Hematopoietic multipotent progenitor cell treated with erythropoietin and hydrocortisone succinate and interleukin-3 and kit ligand, for 17 days (in vitro differentiated cells): ENCODE measurements around the gene SLC9A2.

Experiments
- DNase-seq: peaks from one replicate; pipeline ENCODE4 v3.0.0-alpha.2; 2015; ENCODE audit warnings: low spot score

Gene SLC9A2

DNA sequence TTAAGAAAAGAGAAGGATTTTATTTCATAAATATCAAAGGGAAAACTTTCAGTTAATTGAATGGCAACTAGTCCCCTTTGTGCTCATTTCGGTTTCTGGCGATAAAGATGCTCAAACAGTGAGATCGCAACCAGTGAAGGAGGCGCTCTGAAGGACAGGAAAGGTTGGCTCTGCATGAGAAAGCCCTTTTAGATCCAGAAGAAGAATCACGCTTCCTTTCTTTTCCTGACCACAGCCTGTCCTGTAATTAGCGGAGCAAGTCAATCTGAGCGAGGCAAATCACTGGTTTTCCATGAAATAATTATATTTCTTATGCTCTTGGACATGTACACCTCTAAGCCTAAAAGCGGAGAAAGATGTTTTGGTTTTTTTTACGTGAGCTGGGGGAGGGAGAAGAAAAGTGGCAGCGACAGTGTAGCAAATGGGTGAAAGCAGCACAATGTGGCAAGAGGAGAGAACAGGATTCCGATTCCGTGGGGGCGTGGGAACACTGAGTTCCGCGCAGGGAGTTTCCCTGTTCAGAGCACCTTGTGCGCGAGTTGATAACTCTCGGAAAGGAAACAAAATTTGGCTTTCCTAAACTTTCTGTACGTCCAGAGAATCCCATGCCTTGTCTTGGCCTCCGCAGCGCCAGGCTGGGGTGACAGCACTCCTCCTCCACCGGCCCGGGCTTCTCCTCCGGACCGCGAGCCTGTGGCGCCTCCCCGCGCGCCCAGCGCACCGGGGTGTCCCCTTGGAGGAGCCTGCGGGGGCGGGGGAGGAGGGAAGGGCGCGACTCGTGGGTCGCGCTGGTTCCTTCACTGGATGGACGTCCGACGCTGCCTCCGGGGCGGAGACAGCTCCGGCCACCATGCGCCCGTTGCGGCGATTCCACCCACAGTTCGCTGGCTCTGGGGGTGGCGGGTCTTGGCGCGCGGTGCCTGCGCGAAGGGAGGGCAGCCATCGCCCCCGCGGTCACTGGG is 620 bp upstream of the SLC9A2 start:
- no peak for DNase-seq

DNA sequence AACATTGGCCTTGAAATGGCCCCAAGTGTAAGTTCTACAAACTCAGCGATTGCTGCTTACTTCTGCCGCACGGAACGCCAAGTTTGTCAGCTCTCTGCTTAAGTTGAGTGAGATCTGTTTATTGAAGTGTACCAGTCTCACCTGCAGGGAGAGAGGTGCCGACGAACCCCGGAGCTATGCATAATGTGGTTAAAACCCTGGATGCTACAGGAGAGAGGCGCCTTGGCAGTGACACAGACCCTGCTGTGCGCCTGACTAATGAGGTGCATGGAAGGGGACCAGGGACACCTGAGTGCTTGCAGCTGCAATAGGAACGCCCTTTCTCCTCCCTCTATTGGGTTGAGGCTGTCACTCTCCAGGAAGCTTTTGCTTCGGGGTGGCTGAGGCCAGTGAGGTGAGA is 979 bp downstream of the SLC9A2 start:
- DNase-seq, result no peak

DNA sequence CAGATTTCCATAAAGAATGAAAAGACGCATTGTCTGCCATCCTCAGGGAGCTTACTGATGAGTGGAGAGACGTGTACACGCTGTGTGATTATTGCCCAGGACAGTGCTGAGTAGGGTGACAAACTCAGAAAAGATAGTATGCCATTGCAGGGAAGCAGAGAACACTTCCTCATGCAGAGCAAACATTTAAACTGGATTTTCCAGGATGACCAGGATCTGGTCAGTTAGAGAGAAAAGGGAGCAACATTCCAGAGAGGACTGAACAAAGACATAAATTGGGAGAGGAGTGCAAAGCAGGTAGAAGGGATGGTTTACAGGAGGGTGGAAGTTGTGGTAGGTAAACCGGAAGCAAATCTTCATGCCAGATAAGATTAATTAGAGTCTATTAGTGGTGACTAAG is 2.3 kb downstream of the SLC9A2 start:
- no peak for DNase-seq

DNA sequence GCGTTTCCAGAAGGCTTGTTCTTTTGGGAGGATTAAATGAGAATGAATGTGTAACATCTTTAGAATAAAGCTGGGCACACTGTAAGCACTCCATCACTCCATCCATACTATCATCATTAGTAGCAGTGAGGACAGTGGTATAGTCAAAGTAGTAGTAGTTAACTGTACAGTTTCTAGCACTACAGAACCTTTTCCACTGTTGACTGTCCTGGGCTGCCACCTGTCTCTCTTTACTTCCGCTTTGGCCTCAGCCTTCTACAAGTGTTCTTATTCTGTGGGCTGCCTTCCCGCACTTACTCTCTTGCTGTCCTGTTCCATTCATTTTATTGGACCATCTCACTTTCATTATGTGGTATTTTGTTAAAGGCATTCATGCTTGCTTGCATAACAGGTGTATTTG is 3.3 kb downstream of the SLC9A2 start:
- DNase-seq, result no peak

DNA sequence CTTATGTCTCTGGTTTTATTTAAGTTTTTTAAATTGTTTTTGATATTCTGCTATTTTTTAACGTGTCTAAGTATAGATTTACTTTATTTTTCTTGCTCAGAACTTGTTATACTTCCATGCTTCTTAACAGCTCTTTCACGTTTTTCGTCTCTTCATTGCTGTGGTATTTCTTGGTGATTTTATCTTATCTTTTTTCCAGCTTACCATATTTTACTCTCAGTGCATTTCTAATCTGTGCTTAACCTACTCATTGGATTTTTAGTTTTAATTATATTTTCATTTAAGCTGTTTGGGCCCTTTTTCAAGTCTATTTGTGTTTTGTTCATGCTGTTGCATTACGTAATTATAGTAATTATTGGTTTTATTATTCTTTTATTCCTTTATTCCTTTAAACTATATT is 11.1 kb downstream of the SLC9A2 start:
- no peak for DNase-seq

DNA sequence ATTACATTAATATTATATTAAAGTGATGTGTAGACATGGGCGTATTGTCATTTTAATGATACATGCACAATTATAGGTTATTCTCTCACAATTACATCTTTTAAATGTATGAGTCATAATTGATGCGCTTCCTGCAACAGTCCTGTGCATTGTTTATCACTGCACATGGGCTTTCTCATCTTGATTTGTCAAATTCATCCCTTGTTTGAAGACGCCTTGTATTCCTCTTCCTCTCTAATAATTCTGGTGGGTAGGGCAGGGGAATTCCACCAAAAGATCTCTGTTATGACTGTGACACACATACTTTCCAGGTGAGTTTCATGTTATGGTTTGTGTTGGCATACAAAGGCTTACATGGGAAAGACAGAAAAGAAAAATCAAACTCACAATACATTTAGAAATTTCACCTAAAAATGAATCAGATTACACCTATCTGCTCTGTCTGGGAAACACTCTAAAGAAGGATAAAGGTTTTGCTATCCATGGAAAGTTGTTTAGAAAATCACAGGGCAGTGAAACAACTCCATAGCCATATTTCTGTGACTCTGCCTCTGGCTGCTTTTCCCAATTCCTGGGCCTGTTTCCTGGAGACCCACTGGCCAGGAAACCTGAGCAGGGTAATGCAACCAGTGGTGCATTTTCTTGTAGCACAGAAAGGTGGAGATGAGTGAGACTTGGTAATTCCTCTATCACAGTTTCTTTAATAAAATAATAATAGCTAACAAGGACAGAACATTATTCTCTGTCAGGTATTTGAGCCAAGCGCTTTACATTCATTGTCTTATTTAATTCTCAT is 13.2 kb downstream of the SLC9A2 start:
- DNase-seq, result no peak

DNA sequence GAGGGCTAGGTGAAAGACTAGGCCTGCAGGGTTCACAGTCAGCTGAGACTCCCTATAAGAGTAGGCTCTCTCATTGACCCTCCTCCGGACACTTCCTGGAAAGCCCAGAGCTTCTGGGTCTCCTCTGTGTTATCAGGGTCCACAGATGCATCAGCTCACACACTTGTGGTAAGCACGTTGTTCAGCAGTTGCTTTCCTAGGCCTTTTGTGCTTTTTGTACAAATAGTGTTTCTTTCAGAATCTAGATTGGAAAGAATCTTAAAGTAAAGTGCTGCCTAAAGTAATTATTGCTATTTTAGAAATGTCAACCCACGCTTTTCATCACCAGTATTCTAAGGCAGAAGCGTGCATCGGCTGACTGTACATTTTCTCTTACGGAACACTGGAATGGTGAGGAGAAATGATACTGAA is 15.5 kb downstream of the SLC9A2 start:
- DNase-seq, result no peak

DNA sequence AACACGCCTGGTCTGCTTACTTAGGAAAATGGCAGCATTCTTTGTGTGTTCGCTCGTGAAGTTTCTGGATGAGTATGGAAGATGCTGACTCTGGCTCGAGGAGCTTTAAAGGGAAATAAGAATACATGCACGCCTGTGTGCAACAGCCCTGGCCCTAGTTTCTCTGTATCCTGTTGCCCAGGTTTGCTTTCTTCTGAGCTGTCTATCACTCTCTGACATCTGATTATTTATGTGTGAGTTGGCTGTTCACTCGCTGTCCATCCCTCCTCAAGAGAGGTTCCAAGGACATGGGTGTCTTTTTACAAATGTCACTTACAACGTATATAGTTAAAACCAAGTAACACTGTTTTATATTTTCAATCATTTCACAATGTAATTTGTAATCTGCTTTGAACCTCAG is 16.0 kb downstream of the SLC9A2 start:
- DNase-seq, result no peak

DNA sequence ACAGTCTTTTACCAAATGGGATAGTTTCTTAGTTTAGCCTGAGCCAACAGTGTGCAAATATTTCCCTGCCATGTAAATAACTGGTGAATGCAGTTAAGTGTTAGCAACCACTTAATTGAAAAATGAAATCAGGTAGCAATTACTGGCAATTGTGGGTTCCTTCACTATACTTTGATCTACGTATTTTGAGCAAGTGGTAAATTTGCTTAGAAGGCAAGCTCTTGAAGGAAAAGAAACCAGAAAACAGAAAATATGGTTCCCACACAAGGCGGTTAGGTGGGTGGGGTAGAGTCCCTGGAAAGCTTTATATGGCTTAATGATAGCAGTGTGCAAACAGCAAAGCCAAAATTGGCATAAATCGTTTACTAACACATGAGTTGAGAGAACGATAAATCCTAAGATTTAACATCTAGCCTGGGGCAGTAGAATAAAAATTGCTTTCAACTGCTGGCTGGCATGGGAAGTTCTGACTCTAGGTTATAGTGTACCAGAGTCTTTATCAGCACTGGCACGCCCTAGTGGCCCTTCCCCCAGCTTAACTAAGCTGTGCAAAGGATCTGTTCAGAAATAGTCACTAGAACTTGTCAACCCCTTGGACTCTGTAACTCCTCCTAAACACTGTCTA is 17.0 kb downstream of the SLC9A2 start:
- no peak for DNase-seq

DNA sequence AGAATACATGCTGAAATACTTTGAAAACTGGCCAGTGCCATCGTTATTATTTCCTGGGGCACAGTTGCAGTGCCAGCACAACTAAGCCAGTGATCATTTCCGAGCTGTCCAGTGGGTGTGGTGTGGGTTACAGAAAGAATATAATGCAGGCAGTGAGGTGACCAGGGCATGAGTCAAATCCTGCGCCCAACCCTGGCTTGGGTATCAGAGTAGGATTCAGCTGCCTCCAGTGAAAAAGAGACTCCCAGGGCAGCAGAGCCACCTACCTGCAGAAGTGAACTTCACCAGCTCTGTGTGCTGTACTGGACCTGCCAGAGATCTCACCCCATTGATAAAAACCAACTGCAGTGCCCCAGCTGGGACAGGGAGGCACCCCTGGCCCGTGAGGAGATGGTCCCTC is 18.0 kb downstream of the SLC9A2 start:
- no peak for DNase-seq

DNA sequence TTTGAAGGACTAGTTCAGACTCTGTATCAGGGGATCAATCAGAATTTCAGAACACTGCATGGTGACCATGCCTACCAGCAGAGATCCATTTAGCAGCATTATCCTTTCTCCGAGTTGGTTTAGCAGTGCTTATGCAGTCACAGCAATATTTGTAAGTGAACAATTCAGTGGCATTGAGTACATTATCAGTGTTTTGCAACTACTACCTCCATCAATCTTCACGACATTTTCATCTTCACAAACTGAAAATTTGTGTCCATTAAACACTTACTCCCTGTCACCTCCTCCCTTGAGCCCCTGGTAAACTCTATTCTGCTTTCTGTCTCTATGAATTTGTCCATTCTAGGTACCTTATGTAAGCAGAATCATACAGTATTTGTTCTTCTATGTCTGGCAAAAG is 20.1 kb downstream of the SLC9A2 start:
- no peak for DNase-seq

DNA sequence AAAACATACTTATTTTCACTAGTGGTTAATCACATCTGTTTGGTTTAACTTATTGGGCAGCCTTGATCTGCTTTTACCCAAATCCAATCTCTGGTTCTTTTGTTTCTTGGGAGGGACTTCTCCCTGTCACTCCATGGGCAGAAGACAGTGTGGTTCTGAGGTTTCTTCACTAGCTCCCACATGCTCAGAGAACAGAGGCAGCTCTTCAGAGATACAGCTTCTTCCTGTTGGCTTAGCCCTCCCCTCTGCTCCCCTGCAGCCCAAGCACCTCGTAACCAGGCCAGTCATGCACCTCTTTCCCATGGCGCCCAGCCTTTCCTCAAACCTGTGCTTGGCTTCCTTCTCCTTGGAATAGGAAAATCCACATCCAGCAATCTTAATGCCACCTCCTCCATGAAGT is 32.8 kb downstream of the SLC9A2 start:
- DNase-seq, result no peak

DNA sequence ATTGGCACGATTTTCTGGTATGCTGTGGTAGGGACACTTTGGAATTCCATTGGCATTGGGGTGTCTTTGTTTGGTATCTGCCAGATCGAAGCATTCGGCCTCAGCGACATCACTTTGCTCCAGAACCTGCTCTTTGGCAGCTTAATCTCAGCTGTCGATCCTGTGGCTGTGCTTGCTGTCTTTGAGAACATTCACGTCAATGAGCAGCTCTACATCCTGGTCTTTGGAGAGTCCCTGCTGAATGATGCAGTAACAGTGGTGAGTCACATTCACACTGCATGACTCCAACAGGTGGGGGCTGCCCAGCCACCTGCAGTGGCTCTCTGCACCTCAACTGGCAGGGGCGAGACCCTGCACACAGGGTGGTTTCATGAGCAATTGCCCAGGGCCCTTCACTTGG is 38.4 kb downstream of the SLC9A2 start:
- DNase-seq, result no peak

DNA sequence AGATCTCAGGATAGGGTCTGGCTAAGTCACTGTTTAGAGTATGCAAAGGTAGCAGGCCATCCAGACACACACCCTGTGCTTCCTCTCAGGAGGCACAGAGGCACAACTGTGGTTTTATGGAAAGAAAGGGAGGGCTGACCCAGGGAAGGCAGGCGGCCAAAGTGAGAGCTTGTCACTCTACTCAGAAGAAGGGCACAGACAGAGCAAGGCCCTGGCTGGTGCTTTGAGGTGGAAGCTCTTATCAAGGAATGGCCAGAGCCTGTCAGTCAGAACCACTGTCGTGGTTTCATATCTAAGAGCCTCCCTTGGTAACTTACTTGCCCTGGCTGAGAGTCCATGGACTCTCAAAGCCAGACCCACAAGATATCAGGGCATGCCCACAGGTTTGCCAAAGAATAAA is 40.7 kb downstream of the SLC9A2 start:
- no peak for DNase-seq

DNA sequence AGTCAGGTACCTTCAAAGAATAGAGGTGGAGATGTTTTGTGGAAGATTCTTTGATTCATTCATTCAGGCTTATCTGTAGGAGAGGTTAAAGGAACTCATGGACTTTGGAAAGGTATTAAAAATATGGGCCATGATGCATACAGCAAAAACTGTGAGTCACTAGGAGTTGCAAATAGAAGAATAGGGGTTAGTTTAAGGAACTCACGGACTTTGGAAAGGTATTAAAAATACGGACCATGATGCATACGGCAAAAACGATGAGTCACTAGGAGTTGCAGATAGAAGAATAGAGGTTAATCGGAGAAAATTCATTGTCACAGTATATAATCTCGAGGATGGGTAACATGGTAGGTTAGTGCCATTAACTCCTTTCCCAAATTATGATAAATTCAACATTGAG is 41.2 kb downstream of the SLC9A2 start:
- no peak for DNase-seq

DNA sequence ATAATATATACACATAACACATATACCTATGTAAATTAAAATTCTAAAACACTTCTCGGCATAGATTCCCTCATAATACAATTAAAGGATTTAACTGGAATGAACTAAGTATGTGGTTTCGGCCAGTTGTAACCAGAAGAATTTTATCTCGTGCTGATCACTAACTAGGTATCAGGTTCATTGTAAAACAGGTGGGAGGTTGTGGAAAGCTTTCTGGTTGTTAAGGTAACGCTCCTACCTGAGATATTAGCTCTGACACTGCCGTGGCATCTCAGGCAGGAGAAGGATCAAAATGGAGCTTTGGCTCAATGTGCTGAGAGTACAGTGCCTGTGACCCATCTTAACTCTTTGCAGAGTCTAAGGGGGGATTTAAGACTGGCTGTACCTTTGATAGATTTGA is 42.5 kb downstream of the SLC9A2 start:
- no peak for DNase-seq

DNA sequence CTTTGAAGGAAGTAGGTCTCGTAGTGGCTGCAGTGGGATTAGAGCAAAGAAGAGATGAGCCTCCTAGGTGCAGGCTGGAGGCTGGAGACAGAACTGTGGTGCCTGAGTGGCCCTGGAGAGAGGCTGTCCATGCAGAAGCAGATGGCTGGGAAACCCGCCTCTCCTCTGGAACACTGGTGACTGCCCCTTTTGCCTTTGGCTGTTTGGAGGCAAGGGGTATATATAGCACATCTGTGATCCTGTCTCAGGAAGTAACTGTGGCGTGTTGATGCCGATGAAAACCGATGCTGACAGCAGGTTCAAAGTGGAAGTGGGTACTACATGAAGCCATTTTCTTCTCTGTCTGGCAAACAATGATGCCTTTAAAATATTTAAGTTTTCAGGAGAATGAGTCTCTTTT is 43.5 kb downstream of the SLC9A2 start:
- no peak for DNase-seq

DNA sequence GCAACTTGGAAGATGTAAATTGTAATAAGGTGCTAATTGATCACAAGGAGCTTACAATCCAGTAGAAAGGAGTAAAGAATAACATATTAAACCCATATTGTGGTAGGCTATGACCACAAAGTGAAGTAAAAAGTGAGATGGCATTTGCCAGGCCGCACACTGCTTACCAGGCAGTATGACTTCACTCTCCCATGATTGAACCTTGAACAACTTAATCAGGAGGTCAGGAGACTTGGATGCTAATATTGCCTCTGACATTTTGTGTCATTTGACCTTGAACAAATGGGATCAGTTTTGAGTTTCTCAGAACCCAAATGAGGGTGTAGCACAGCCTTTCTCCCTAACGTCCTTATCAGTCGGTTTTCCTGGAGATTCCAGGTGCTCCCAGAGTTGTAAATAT is 44.0 kb downstream of the SLC9A2 start:
- no peak for DNase-seq

DNA sequence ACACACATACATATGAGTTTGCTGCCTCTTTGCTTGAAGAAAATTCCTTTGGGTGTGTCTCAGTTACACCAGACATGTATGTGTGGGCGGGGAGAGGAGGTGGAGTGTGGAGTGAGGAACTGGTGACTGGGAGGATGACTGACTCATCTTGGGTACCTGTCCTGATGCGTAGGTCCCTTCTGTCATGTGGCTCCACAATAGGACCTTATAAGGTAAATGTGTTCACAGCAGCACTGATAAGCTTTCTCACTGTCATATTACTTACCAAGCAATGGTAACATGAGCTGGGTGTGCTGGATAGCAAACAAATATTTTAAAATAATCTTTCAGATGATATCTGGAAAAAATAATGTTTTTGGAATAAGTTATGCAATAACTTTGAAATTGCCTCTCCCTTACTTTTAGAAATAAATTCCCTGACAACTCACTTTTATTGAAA is 45.1 kb downstream of the SLC9A2 start:
- no peak for DNase-seq

DNA sequence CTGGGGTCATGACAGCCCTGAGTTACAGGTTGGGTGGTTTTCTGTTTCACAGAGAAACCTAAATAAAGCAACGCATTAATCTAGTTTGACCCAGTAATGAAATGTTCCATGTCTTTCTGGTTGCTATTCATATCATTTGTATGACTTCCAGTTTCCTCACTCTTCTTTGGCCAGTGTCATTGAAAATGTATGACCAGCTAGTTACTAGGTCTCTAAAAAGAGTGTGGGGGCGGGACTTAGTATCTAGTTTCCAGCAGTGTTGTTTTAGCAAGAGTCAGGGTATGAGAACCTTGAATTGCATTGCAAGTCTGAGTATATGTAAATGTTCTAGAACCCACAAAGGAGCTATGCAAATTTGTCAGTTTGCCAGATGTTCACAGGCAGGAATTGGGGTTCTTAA is 47.7 kb downstream of the SLC9A2 start:
- no peak for DNase-seq

DNA sequence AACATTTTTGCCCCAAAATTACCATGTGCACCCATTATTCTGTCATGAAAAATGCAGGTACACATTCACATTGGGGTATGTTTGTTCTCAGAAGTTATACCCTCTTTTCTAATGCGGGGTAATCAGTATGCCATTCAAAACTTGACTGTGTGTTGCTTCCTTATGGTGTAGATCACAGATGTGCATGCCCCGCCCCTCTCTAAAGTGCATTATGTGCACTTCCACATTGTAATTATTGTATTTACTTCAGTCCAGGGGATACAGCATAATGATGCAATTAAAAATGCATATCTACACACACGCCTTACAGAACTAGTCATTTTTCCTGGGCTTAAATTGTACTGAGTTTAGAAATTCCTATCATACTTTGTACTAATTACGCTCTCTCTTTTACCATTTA is 48.8 kb downstream of the SLC9A2 start:
- no peak for DNase-seq

DNA sequence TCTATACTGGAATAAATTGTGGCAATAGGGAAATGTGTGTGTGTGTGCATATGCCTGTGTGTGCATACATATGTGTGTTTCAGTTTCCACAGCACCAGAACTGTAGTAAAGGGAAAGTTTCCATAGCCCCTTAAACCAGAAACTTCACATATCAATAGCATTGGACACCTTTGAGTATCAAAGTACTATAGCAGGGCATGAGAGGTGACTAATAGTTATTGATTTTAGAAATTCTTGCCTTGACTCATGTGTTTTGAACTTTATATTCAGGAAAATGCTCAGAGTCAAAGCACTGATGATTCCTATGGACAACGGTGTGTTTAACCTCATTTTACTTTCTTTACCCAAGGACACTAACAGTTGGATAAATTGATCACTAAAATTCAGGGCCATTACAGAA is 50.0 kb downstream of the SLC9A2 start:
- DNase-seq, result no peak
